RWPE2 (cell line): ENCODE data around the gene SLC1A7.
"Not testable (repeated sequence)": the region's sequence is repeated elsewhere in the genome, so short reads cannot be mapped to it uniquely, and the experiment has no call there.

Experiments
- ATAC-seq: fragments of 200-7000 bp; cut with Tn5 transposase; 3 replicates; pipeline ENCODE4 v1.9.1; 2021; ENCODE audit warnings: low read depth
- DNase-seq: peaks from one replicate; pipeline ENCODE4 v3.0.0-alpha.2; 2020; ENCODE audit warnings: low spot score
- H3K27ac ChIP-seq: fragments of 450-650 bp; 2 replicates; pipeline ENCODE4 v1.5.1; 2017; ENCODE audit warnings: mild to moderate bottlenecking; ENCODE audit not compliant: poor library complexity, severe bottlenecking
- H3K27me3 ChIP-seq: fragments of 250-450 bp; sonication (Bioruptor Pico); 2 replicates; pipeline ENCODE4 v1.5.1; 2021; ENCODE audit warnings: mild to moderate bottlenecking, moderate library complexity; ENCODE audit not compliant: insufficient read depth, poor library complexity, severe bottlenecking
- H3K36me3 ChIP-seq: fragments of 250-450 bp; sonication (Bioruptor Pico); 2 replicates; pipeline ENCODE4 v1.5.1; 2020; ENCODE audit warnings: low read depth, mild to moderate bottlenecking, moderate library complexity
- H3K4me1 ChIP-seq: fragments of 250-450 bp; sonication (Bioruptor Pico); 2 replicates; pipeline ENCODE4 v1.5.1; 2021; ENCODE audit warnings: mild to moderate bottlenecking, moderate library complexity; ENCODE audit not compliant: insufficient read depth, poor library complexity, severe bottlenecking
- H3K4me3 ChIP-seq: fragments of 250-450 bp; sonication (Bioruptor Pico); 2 replicates; pipeline ENCODE4 v1.5.1; 2021; ENCODE audit warnings: mild to moderate bottlenecking, moderate library complexity; ENCODE audit not compliant: severe bottlenecking
- H3K9me3 ChIP-seq: fragments of 250-450 bp; sonication (Bioruptor Pico); 2 replicates; pipeline ENCODE4 v1.5.1; 2021; ENCODE audit warnings: mild to moderate bottlenecking, moderate library complexity; ENCODE audit not compliant: severe bottlenecking
- TF ChIP-seq, protein P1 (sequence below): fragments of 450-650 bp; IDR thresholded peaks from one replicate; pipeline ENCODE4 v1.5.1; 2017; ENCODE audit warnings: mild to moderate bottlenecking, moderate library complexity; ENCODE audit not compliant: poor library complexity, severe bottlenecking

The SLC1A7 gene

DNA sequence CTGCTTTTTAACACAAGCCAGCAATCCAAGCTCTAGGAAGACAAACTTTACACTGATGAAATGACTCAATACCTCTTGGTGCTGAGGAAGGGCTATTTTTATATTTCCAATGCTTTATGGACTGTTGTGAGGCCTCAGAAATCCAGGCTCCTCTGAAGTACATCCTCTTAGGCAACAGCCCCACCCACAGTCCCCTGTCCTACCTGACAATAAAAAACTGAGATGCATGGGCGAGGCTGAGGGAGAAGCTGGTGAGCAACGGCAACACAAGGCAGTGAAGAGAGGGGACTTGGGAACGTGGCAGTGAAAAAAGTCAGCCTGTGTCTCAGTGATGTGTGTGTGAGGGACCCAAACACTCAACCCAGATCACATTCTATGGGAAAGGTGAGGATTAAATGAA lies 44.1 kb upstream of the SLC1A7 start:
- Histone ChIP-seq H3K27ac (no peak overlapping the region), H3K36me3 (no peaks in the 10 kb centered on the region), H3K9me3 (no peaks in the 10 kb centered on the region), H3K4me1 (no peaks in the 10 kb centered on the region), H3K27me3 (no peaks in the 10 kb centered on the region), H3K4me3 (no peak overlapping the region)
- TF ChIP-seq, protein P1, sequence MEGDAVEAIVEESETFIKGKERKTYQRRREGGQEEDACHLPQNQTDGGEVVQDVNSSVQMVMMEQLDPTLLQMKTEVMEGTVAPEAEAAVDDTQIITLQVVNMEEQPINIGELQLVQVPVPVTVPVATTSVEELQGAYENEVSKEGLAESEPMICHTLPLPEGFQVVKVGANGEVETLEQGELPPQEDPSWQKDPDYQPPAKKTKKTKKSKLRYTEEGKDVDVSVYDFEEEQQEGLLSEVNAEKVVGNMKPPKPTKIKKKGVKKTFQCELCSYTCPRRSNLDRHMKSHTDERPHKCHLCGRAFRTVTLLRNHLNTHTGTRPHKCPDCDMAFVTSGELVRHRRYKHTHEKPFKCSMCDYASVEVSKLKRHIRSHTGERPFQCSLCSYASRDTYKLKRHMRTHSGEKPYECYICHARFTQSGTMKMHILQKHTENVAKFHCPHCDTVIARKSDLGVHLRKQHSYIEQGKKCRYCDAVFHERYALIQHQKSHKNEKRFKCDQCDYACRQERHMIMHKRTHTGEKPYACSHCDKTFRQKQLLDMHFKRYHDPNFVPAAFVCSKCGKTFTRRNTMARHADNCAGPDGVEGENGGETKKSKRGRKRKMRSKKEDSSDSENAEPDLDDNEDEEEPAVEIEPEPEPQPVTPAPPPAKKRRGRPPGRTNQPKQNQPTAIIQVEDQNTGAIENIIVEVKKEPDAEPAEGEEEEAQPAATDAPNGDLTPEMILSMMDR, result no peak
- DNase-seq (no peak), ATAC-seq (no peak)

DNA sequence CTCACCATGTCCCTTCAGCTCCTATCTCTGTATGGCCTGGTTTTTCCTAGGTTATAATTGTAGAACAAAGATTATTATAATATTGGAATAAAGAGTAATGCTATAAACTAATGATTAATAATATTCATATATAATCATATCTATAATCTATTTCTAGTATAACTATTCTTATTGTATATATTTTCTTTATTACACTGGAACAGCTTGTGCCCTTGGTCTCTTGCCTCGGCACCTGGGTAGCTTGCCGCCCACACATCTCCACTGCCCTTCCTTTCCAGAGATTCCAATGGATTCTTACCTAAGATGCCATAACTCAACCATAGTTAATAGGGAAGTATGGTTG lies 43.5 kb upstream of the SLC1A7 start:
- H3K36me3 ChIP-seq, H3K9me3 ChIP-seq, H3K4me1 ChIP-seq, H3K27me3 ChIP-seq, H3K27ac ChIP-seq, H3K4me3 ChIP-seq, DNase-seq, ATAC-seq: not testable (repeated sequence)
- TF ChIP-seq, protein P1, result peak; percentile 69

DNA sequence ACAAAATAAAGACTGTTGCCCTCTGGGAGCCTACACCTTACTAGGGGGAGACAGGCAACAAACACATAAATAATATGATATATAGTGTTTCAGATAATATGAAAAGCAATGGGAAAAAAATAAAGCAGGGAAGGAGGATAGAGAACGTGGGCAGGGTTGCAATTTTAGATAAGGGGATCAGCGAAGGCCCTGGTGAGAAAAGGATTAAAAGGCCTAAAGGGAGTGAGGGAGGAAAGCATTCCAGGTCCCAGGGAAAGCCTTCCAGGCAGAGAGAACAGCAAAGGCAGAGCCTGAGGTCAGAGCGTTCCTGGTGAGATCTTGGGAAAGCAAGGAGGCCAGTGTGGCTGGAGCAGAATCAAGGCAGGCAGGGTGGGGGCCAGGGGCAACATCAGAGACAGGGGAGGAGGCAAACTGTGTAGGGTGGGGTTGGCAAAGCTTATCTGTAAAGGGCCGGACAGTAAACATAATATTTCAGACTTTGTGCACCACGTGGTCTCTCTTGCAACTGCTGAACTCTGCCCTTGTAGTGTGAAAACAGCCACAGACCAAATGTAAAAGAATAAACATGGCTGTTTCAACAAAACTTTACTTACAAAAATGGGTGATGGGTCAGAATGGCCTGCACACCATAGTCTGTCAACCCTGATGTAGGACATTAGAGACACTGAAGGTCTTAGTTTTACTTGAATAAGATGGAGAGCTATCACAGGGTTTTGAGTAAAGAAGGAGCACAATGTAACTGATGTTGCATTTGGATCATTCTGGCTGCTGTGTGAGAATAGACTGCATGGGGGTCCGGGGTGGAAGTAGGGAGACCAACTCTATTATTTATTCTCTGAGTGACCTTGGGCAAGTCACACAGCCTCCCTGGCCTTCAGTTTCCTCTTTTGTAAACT lies 40.9 kb upstream of the SLC1A7 start:
- H3K4me3 ChIP-seq, result no peak overlapping the region
- no peaks in the 10 kb centered on the region for H3K27me3 ChIP-seq
- no peaks in the 10 kb centered on the region for H3K9me3 ChIP-seq
- TF ChIP-seq, protein P1, result no peak
- no peak for DNase-seq
- no peak overlapping the region for H3K27ac ChIP-seq
- no peaks in the 10 kb centered on the region for H3K36me3 ChIP-seq
- no peaks in the 10 kb centered on the region for H3K4me1 ChIP-seq
- no peak for ATAC-seq

DNA sequence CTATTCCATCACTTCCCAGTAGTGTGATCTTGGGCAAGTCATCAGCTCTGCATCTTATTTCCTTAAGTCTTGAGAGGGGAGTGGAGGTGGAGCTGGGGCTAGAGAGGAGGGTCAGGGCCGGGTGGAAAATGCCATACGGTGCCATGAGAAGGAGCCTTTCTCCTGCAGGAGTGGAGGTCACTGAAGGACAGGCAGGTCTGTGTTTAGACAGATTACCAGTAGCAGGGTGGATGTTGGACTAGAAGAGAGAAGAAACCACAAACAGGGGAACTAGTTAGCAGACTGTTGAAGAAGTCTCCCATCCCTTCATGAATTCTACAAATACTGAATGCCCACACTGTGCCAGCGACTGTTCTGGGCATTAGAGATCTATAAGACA lies 40.3 kb upstream of the SLC1A7 start:
- Histone ChIP-seq H3K9me3 (no peaks in the 10 kb centered on the region), H3K36me3 (no peaks in the 10 kb centered on the region), H3K4me1 (no peaks in the 10 kb centered on the region), H3K27ac (no peak overlapping the region), H3K4me3 (no peak overlapping the region), H3K27me3 (no peaks in the 10 kb centered on the region)
- no peak for ATAC-seq
- TF ChIP-seq, protein P1, result no peak
- no peak for DNase-seq

DNA sequence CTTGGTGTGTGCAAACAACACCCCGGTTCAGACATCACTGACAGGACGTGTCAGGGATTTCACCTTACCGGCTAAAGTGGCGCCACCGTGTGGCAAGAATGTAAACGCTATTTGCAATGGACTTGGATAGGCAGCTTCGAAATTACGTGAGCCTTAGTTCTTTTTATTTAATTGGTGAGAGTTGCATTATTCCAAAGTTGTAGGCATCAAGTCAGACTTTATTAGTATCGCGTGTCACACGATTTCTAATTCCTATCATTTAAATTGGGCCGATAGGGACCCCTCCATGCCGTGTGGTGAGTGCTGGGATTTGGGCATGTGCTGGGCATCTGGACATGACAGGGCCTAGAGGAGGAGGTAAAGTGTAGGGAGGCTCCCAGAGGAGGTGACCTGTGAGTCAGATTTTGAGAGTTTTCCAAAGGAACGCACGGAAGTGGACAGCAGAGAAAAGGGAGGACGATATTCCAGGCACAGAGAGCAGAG lies 39.7 kb upstream of the SLC1A7 start:
- Histone ChIP-seq H3K4me3 (no peak overlapping the region), H3K4me1 (no peaks in the 10 kb centered on the region), H3K36me3 (no peaks in the 10 kb centered on the region), H3K27ac (no peak overlapping the region), H3K9me3 (no peaks in the 10 kb centered on the region), H3K27me3 (no peaks in the 10 kb centered on the region)
- no peak for DNase-seq
- ATAC-seq, result peak; percentile 64; the same call in 2 of the 3 replicates
- TF ChIP-seq, protein P1, result peak; percentile 91
